ENCODE measurements around the gene ADAM12.
"Not testable (repeated sequence)": the region's sequence is repeated elsewhere in the genome, so short reads cannot be mapped to it uniquely, and the experiment has no call there.

Gene ADAM12

DNA sequence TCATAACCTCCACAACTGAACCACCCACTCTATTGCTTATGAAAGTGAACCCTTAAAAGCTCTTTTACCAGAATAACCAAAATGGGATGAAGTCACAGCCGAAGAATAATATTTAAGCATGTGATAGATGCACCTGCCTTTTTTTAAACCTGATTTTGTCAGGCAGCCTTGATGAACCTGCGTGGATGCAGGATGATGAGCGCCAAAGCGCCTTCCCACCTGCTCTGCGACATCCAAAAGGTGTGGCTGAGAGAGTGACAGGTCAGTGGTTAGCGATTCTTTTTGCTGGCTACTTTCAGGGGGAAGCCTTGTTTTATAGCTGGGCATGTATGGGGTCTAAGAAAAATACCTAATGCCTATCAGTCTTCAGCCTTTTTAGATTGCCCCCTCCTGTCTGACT lies 334.1 kb downstream of the ADAM12 start:
- DNase-seq (ENCODE audit: low read depth): no peak

DNA sequence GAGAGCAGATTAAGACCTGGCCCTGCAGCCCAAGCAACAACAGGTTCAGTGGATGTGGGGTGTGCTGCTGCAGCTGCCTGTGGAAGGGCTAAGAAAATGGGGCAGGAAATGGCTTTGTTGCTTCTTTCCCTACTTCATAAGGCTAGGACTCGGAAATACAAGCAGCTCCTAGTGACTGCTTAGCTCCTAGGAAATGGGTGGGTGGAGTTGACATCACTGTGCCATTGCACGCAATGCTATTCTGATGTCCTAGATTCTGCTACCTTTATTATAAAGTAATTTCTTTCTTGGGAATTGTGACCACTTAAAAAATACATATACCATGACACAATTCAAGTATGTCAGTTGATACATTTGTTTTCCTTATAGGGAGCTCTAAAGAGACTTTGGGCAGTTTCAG lies 336.1 kb downstream of the ADAM12 start:
- no peak for DNase-seq (ENCODE audit: low read depth)

DNA sequence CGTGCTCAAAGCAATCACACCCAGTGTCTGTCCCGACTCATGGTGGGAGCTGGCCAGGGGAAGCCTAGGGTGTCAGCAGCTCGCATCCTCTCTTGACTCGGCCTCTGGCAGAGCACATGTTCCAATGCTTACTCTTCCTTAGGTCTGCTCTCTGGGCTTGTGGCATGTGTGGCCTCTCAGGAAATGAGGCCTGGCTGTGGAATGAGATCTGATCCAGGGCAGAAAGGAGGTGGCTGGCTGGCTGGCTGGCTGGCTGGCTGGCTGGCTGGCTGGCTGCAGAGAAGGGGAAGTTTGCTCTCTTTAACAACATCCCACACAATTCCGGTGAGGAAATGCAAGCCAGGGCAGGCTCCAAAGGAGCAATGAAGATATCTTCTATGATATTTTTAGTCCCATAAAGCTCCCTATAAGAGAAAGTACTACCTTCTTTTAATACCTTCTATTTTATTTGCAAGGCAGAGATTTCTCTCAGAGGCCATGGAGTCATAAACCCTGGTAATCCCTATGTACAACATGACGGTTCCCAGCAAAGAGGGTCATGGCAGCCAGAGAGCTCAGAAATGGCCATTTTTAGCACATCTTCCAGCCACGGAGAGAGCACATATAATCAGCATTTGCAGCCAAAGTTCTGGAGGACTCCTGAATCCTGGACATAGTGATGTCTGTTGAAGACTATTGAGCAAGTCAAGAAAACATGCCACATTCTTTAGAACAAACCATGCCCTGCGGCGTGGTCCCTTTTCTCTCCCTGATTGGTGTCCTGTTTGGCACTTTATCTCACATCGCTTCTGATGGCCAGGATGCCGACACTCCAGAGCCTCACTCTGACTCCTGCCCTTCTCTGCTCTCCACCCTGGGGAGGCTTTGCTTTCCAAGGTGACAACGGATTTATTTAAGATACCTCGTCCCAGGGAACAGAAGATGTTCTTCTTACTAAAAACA lies 338.2 kb downstream of the ADAM12 start:
- DNase-seq (ENCODE audit: low read depth): no peak

DNA sequence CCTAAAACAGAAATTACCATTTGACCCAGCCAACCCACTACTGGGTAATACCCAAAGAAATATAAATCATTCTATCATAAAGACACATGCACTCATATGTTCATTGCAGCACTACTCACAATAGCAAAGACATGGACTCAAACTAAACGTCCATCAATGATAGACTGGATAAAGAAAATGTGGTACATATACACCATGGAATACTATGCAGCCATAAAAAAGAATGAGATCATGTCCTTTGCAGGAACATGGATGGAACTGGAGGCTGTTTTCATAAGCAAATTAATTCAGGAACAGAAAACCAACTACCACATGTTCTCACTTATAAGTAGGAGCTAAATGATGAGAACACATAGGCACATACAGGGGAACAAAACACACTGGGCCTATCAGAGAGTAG lies 340.5 kb downstream of the ADAM12 start:
- DNase-seq (ENCODE audit: low read depth): not testable (repeated sequence)

DNA sequence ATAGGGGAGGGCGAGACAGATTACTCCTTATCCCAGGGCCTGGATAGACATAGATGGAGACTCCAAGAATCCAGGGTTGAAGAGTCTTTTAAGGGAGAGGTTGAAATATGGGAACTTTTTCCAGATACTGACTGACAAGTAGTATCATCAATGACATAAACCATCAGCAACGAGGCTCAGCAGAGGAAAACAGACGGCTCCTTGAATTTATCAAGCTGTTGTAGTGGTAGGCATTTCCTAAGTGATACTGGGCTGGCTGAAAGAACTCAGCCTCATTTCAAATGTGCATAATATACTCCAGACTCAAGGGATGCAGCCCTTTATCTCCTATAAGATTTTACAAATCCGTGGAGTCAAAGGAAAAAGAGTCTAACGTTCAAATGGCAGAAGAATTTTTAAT lies 341.4 kb downstream of the ADAM12 start:
- DNase-seq (ENCODE audit: low read depth): no peak

DNA sequence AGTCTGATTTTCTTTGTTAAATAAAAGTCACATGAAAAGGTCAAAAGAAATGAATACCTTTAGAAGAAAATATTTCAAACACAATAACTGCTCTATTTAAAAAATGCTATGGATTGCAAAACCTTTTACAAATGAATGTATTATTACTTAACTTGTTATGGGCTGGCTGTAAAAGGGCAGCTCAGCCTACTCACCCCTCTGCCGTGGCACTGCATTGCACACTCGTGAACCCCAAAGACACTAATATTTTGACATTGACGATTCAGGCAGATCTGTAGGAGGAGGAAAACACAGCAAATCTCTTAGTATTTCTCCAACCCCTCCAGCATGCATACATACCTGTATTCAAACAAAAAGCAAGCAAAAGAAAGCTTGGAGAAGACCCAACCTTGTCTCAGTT lies 342.4 kb downstream of the ADAM12 start:
- no peak for DNase-seq (ENCODE audit: low read depth)

DNA sequence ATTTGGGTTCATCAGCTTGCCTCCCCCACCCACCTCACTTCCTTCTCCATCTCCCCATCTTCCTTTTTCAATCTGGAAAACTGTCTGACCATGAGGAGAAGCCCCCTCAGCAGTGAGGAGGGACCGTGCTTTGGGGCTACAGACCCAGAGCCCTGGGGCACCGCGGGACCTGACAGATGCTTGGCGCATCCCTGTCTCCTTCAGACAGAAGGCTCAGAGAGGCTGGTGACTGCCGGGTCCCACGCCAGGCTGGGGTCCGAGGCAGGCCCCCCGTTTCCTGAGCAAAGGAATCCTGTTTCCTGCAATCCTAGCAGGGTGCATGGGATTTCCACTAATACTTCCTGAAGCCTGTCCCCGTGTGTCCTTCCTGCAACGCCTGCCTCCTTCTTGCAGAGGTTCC lies 344.9 kb downstream of the ADAM12 start:
- DNase-seq (ENCODE audit: low read depth): no peak

DNA sequence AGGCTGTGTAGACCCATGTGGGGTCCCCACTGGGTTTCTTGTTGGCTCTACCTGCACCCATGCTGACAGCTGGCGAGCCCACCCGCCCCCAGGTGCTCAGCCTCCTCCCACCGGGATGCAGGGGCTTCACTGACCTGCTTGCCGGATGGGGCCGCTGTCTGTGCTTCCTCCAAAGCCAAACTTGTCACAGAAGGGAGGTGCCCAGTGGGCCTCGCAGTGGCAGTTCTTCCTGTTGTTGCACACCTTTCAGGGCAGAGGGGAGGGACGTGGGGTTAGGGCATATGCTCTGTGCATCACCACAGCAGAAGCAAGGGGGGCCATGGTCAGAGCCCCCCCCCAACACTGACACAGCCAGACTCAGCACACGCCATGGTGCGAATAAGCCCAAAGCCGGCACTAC lies 345.4 kb downstream of the ADAM12 start:
- DNase-seq (ENCODE audit: low read depth): no peak

DNA sequence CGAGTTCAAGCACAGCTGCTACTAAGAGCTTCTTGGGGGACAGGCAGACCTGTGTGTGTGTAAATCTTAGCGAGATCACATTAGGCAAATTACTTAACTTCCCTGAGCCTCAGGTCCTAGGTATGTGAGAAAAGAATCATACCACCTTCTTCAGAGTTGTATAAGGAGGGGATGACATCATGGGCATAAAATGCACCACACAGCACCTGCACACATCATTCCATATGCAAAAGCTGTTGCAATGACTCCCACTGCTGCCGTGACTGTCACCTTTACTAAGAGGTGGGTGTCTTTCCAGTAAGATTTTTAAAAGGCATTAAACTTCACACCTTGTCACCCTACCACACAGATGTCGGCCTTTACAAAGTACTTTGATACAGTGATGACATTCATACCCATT lies 345.9 kb downstream of the ADAM12 start:
- DNase-seq (ENCODE audit: low read depth): no peak

DNA sequence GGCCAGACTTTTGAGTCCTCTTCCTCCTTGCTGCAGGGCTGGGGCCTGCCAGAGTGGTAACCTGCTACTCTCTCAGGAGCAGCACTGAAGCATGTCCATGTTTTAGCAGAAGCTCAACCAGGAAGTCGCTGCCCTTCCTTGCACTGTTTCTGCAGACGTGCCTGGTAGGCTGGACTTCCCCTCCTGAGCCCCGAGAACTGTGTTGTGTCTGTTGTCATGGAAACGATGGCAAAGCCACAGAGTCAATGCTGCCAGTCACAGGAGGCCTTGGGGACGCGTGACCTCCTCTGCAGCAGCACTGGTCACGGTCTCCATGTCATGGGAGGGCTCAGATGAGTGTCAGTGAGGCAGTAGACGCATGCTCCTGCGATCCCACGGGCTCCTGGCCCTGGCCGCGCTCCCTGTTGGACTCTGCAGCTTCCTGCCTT lies 346.5 kb downstream of the ADAM12 start:
- DNase-seq (ENCODE audit: low read depth): peak; percentile 44

DNA sequence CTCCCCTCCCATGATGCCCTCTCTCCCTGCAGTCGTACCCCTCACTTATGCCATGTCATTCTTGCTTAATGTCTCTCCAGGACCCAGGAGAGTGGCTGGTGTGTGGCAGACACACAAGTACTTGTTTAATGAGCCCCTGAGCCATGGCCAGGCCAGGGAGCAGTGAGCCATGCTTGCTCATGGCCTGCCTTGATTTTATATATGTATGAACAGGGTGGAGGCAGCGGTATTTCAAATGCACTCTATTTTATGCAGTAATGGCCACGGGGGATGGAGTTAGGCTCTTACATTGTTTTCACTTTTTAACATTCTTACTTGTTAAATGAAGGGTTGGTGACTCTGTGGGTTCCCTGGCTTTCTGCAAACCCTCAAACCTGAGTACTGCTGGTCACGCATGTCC lies 347.2 kb downstream of the ADAM12 start:
- no peak for DNase-seq (ENCODE audit: low read depth)

DNA sequence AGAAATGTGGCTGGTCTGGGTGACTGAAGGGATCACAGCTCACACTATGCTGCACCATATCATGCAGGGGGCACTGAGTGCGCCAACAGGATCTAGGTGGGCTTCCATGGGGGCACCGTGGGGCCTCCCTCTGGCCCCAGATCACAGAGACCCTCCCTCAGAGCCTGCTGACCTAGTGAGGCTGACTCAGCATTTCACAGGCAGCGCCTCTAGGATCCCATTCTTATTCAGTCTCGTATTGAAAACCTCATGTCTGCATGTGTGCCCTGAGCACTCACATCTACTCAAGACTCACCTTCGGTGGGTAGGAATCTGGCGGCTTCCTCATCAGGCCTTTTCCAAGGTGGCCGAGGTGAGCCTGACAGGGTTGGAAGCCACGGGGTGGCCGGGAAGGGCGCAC lies 350.3 kb downstream of the ADAM12 start:
- DNase-seq (ENCODE audit: low read depth): no peak

DNA sequence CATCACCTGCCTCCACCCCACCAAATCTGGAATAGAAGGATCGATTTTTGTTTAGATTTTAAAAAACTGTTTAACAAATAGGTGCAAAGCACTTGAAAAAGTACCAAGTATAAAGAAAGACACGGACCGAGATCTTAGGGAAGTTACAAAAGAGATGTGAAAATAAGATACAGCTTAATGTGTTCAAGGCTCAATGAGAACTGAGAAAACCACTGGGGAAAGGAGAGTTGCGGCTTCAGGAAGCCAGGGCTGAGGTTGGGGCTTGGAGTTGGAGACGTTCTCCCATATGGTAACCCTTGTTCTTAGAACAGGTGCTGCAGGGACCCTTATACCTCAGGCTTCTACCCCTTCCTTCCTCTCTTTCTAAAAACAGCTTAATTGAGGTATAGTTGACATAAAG lies 351.8 kb downstream of the ADAM12 start:
- no peak for DNase-seq (ENCODE audit: low read depth)

DNA sequence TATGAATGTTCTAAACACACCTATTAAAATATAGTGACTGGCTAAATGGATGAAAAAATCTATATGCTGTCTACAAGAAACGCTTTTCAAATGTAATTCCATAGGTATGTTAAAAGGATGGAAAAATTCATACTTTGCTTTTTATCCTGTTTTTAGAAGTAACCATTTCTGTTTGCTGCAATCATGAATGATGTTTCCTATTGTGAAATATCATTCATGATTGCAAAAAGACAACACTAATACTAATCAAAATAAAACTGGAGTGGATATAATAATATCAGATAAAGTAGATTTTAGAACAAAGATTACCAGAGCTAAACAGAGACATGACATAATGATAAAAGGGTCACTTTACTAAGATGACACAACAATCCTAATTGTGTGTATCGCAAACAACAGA lies 353.7 kb downstream of the ADAM12 start:
- no peak for DNase-seq (ENCODE audit: low read depth)

DNA sequence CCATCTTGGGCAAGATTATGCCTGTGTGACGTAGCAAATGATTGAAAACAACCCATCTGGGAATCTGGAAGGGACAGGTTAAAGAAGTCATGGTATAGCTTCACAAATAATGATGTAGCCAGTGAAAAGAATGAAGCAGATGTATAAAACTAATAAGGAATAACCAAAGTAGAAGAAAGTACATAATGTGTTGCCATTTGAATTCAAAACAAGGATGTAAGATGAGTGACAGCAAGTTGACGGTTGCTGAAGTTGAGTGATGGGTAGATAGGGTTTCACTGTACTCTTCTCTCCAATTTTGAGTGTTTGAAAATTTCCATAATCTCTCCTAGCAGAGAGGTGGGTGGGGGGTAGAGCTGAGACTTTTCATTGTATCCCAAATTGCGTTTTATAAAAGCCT lies 358.3 kb downstream of the ADAM12 start:
- DNase-seq (ENCODE audit: low read depth): no peak

DNA sequence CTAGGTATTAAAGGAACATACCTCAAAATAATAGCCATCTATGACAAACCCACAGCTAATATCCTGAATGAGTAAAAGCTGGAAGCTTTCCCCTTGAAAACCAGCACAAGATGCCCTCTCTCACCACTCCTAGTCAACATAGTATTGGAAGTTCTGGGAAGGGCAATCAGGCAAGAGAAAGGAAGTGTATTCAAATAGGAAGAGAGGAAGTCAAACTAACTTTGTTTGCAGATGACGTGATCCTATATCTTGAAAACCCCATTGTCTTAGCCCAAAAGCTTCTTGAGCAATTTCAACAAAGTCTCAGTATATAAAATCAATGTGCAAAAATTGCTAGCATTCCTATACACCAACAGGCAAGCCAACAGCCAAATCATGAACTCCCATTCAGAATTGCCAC lies 360.6 kb downstream of the ADAM12 start:
- DNase-seq (ENCODE audit: low read depth): no peak

DNA sequence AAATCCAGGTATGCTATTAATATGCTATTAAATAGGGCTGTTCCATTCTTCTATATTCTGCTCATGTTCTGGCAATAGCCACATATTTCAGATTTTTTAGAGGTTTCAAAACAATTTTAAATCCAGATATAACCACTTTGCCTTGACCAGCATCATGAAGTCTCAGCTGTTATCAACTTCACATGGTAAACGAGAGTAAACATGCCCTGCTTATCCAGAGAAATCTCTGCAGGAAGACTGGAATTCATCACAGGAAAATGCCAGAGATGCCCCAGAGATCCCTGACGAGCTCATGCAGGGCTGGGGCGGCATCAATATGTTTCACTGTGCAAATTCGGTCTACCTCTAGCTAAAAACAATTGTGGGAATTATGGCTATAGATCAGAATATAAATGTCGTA lies 365.4 kb downstream of the ADAM12 start:
- no peak for DNase-seq (ENCODE audit: low read depth)

DNA sequence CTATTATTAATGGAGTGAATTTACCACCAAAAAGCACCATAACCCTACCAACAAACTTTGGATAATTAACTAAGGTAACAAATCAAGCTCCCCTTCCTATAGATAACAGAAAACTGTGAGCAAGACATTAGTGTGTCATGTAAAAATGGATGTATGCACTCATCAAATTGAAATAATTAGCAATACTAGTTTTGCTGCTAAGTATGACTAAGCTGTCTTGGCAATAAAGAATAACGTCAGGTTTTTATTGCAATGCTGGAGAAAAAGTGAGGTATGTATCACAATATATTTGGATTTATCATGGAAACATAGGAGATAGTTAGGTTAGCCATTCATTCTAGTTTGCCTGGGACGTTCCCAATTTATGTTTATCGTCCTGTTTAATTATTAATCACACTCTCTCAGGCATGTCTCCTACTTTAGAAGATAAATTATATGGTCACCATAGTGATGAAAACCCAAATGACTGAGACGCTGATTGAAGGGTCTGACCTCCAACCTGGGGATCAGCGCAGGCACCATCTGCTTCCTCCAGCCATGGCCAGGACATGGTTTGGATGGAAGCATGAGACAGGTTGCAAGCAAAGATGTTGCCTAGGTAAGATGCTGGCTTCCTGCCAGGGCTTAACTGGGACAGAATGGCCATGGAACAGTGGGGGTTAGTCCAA lies 366.3 kb downstream of the ADAM12 start:
- DNase-seq (ENCODE audit: low read depth): no peak

DNA sequence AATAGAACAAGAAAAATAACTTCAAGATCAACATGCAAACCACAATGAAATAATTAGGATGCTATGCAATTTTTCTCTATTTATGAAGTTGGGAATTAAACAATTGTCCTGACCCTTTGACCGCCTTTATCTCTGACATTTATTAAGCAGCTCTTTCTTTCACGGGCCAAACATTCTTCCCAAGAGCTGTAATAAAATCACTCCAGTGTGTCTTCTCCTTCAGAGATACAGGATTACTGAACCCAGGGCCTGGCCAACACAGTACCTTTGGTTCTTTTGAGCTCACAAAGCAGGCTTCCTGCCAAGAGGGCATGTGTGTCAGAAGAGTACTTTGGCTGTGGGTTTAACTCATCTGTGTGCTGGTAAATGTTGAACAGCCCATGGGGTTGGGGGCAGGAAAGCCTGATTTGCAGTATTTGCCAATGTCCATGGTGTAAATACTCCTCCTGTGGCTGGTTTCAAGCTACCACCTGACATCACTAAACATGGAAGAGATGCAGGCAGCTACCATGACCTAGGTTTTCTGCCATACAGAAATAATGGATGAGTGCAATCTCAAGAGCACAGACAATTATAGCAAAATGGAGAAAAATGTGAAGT lies 370.2 kb downstream of the ADAM12 start:
- DNase-seq (ENCODE audit: low read depth): no peak

DNA sequence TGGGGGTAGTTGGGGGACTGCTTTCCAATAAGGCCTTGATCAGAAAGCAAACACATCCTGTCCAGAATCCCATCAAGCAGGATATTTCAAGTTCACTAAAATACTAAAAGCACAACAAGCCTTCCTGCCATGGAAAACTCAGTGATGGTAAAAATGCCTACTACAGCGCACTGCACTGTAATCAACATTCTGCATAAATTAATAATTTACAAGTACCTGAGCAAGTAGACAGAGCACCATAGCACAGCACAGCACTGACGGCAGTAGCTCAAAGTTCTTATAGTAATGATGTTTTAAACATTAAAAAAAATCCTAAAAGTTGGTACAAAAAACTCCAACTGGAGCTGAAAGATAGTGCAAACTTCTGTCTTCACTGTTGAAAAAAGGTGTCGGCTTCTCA lies 371.4 kb downstream of the ADAM12 start:
- no peak for DNase-seq (ENCODE audit: low read depth)

DNA sequence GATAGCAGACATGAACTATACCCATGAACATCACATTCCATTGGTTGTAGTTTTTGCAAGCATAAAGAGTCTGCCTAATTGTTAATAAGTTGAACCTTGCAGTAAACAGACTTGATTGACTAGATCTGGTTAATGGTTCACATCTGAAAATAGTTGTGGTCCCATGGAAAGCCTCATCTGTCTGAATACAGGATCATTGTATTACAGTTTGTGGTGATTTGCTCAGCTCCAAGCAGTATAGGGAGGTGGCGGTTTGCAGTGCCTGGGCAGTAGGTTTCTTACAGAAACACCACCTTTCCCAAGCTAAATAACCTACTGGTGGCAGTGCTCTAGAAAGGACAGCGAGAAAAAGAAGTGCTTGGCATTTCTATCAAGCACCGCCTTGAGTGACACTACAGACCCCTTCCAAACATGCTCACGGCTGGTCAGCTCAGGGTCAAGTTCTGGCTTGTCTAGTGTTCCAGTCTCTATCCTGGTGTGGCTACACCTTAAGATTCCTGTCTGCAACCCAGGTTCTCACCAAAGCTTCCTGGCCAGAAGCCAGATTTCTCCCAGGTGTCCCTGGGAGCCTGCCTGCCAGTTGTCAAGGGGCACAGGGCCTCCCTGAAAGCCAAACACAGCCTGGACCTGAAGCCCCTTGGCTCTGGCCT lies 372.0 kb downstream of the ADAM12 start:
- no peak for DNase-seq (ENCODE audit: low read depth)

DNA sequence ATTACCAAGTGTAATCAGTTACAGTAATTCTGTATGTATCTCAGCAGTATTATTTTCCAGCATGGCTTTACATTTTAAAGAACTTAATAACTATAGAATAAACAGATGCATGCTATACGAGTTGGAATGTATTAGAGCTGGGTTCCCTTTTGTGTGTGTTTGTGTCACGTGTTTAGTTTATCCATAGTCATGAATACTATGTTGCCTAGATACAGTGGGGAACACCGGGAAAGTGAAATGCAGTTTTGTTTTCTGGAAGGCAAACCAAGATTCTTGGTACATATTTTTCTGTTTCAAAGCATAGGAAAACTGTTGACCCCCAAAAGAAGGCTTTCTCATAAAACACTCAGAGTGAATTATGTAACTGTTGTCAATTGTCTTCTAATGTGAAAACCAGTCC lies 372.9 kb downstream of the ADAM12 start:
- DNase-seq (ENCODE audit: low read depth): no peak

DNA sequence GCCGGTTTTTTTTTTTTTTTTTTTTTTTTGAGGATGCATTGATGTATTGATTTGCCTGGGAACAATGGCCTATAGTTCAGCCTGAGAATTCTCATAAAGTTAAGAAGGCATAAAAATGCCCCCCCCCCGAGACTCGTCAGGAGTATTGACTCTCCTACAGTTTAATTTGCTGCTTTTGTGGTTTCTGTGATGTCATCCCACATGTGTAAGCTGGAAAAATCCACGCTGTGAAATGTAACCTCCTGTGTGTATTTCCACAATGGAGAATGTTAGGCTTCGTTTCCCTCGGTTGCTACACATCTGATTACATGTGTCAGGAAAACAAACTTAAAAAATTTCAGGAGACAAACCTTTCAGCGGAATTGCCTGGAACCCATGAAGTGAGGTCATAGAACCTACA lies 374.0 kb downstream of the ADAM12 start:
- DNase-seq (ENCODE audit: low read depth): no peak
